NOMO-1 (cell line): Measurements from ENCODE around the gene BLVRA.
A peak's percentile ranks its signal among the peaks of the same experiment; 100 is the strongest.
"Not testable (repeated sequence)": the region's sequence is repeated elsewhere in the genome, so short reads cannot be mapped to it uniquely, and the experiment has no call there.

ENCODE experiments used
- DNase-seq, 2 experiments: peaks; one replicate each; lab custom pipeline; 2025; ENCODE audit not compliant: unreplicated experiment in 2 of 2; lab: John Stamatoyannopoulos, UW

The BLVRA gene

GRCh38 chr7:43758029-43758821 lies at the start of gene BLVRA:
Gene BLVRA (plus strand): TSS chr7:43758680. CDS start chr7:43771159, 12,479 bp downstream.
- DNase-seq = peak in 1 of 2 experiments; percentile 28

- DNase-seq = no peak
These were observed 47.0 kb upstream of the BLVRA start for GRCh38 chr7:43711503-43711902.

GRCh38 chr7:43715966-43716365 lies 42.5 kb upstream of the BLVRA start:
- DNase-seq = not testable (repeated sequence)

- DNase-seq = no peak
These were observed 41.9 kb upstream of the BLVRA start for GRCh38 chr7:43716598-43716997.

DNA sequence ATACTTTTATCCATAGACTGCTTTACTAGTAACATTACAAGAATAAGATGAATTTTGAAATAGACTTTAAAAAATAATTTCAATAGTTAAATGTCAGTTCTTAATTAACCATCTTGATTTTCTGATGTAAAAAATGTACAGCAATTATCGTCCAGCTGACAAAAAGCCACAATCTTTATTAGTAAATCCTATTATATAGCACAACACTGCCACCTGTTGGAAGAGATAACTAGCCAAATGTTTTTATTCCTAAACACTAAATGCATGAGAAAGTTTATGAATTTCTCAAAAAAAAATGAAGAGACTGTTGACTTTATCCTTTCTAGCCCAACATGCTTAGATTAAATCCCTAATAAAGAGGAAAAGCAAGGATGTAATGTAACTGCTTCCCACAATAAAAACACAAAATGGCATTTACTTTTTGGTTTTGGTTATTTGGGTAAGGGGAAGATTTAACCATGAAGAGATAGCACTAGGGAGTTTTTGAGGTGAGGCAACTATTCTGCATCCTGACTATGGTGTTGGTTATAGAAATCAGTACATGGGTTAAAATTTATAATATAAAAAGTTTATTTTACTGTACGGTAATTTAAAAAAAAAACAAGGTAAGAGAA lies 37.2 kb upstream of the BLVRA start:
- peak in 1 of 2 experiments; percentile 43 for DNase-seq

DNA sequence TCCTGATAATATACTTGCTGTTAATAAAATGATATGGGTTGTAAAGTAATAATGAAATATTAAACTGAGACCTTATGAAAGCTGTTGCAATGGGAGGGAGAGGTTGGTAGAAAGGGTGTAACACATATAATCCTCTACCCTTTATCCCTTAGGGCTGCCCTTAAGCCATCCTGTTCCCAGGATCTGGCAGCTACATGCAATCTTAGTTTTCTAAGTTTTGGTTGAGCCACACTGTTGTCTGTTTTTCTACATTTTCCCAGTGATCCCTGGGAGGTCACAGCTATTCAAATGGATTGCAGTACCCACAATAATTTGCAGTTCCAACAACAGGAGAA lies 35.5 kb upstream of the BLVRA start:
- DNase-seq = no peak

DNA sequence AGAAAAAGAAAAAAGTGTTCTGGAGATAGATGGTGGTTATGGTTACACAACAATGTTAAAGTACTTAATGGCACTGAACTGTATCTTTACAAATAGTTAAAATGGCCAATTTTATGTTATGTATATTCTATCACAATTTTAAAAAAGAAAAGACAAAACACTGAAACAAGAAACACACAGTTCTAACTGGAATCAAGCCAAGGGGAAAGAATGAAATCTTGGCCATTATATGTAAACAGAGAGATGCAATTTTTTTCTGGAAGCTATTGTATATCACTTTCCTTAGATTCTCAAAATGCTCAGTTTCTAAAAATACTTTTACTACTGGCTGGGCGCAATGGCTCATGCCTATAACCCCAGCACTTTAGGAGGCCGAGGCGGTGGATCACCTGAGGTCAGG lies 33.2 kb upstream of the BLVRA start:
- no peak for DNase-seq

GRCh38 chr7:43726466-43726865 lies 32.0 kb upstream of the BLVRA start:
- no peak for DNase-seq

DNA sequence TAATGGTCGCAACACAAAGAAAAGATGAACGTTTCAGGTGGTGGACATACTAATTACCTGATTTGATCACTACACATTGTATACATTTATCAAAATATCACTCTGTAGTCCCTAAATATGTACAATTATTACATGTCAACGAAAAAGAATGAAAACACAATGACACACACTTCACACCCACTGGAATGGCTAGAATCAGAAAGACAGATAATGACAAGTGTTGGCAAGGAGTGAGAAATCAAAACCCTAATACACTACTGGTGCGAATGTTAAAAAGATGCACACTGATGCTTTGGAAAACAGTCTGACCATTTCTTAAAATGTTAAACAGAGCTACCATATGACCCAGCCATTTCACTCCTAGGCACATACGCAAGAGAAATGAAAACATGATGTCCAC lies 31.5 kb upstream of the BLVRA start:
- no peak for DNase-seq

GRCh38 chr7:43727494-43727893 lies 31.0 kb upstream of the BLVRA start:
- no peak for DNase-seq

DNA sequence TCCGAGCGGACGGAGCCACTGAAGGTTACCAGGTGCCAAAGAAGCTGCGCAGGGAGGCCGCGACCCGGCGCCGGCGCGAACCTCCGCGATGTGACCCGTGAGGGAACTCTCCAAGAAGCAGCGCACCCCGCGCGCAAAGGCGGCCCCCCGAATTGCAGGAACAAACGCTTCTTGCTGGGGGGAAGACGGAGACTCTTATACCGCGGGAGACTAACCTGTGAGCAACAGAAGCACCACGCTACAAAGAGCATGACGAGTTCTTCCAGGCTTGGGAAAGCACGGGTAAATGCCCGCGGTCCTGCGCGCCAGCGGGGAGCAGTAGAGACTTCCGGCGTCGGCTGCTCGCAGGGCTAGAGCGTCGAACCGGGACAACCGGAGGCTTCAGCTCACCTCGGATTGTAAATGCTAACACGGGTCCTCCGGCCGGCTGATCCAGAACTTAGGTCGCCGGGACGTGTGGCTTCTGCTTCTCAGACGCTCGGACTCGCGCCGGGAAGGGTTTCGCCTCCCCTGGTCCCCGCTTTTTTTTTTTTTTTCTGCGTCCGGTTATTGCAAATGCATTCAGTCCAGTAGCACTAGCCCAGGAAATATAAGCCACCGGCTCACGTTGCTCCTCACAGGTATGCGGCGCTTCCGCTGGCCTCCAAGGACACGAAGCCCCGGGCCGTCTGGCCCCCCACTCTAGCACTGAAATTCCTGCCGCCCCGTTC lies 29.1 kb upstream of the BLVRA start, which contains the start of gene COA1:
TSS of gene COA1 (minus strand) at position 310 of the 710 bp plus-strand sequence. CDS start 80,909 bp downstream, outside the sequence.
- DNase-seq = peak; percentile 78 to 82

GRCh38 chr7:43729924-43730248 lies 28.6 kb upstream of the BLVRA start:
- peak in 1 of 2 experiments; percentile 33 for DNase-seq

- not testable (repeated sequence) for DNase-seq
These were observed 27.0 kb upstream of the BLVRA start for GRCh38 chr7:43731494-43731893.

GRCh38 chr7:43734575-43735332 lies 23.7 kb upstream of the BLVRA start:
- not testable (repeated sequence) for DNase-seq

DNA sequence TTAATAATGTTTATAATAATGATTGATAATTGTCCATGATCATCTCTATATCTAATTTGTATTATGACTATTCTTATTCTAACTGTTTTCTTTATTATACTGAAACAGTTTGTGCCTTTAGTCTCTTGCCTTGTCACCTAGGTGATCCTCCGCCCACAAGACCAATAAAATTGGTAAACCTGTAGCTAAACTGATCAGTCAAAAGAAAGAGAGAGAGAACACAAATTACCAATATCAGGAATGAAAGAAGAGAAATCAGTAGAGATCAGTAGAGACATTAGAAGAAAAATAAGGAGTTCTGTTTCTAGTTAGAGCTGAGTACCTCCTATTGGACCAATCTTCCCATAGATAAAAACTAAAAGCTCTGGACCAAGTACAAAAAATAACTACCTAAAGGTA lies 23.1 kb upstream of the BLVRA start:
- no peak for DNase-seq

- DNase-seq = peak in 1 of 2 experiments; percentile 22
These were observed 22.5 kb upstream of the BLVRA start for GRCh38 chr7:43735802-43736603.

DNA sequence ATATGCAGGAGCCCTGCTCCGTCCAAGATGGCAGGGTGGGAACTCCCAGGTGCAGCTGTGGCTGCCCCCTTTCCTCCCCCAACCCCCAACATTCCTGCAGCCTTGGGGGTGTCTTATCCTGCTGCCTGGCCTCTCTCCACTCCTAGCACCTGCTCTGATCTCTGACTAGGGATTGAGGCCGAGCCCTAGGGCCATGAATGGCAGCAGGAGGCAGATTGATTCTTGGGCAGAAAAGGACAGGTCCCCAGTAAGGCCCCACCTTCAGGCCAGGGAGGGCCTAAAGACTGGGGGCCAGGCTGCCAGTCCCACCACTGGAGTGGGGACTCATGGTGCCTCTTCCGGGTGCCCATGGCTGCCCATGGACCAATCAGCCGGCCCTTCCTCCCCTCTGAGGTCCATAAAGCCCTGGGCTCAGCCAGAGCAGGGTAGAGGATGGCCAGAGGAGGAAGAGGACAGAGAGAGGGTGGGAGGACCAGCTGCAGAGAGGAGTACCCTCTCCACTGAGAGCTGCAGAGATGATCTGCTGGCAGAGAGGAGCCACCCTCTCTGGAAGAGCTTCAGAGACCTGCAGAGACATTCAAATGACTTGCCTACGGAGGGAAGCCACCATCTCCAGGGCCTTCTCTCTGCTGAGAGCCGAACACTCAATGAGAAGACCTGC lies 20.9 kb upstream of the BLVRA start:
- no peak for DNase-seq

- DNase-seq = no peak
These were observed 15.8 kb upstream of the BLVRA start for GRCh38 chr7:43742692-43743091.

GRCh38 chr7:43747328-43748105 lies 11.0 kb upstream of the BLVRA start:
- peak; percentile 58 to 83 for DNase-seq
